ENCODE results near the gene MCCC2.
"Not testable (repeated sequence)": the region's sequence is repeated elsewhere in the genome, so short reads cannot be mapped to it uniquely, and the experiment has no call there.

MCCC2 gene

GRCh38 chr5:71589903-71590302 lies 2.8 kb downstream of the MCCC2 start:
- intact Hi-C loops (cut with DNase I) = no loop called here
- DNase-seq = no peak

GRCh38 chr5:71591100-71591499 lies 4.0 kb downstream of the MCCC2 start:
- no peak for DNase-seq
- intact Hi-C loops (cut with DNase I) = no loop called here

GRCh38 chr5:71596169-71596568 lies 9.0 kb downstream of the MCCC2 start:
- DNase-seq = no peak
- intact Hi-C loops (cut with DNase I) = no loop called here

DNA sequence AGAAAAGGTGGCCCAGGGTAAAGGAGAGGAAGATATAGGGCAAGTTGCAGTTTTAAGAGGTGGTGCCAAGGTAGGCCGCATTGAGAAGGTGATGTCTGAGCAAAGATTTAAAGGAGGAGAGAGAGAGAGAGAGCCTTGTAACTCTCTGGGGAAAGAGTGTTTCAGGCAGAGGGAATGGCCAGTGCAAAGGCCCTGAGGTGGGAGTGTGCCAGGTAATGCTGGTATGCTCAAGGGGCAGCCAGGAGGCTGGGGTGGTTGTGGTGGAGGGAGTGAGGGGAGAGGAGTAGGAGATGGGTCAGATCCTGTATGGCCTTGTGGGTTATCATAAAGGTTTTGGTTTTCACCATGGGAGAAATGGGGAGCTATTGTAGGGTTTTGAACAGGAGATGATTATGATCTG lies 9.9 kb downstream of the MCCC2 start:
- intact Hi-C loops (cut with DNase I) = no loop called here
- DNase-seq = no peak

GRCh38 chr5:71600783-71601182 lies 13.6 kb downstream of the MCCC2 start:
- DNase-seq = no peak
- intact Hi-C loops (cut with DNase I) = no loop called here

DNA sequence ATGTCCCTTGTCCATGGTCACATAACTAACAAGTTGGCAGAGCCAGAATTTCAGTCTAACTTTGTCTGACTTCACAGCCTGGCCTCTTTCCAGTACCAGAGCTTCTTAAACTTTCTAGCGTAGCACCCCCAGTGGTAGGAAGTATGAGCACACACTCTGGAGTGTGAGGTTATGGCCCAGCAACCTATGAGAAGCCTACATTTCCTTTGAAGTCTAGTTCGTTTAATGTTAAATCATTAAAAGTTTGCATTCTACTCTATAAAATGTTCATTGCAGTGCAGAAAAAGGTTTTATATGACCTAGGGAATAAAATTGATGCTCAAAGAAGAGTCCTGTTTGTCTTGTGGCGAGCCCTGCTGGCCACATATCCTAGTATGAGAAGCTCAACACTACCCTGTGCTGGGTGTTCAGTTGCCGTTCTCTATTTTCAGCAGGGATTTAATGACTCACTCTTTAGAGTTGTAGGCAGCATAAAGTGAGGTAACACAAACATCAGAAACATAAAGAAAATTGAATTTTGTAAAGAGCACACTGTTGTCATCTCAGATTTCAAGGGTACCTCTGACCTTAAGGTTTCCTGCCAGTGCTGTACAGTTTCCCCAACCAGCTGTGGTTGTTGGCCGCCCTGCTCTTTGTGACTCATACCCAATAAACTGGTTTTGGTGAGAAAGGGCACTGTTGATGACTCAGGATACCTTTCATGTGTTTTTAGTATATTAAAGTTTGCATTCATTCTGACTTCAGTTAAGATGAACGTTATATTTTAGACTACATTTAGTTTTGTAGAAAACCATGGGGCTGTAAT lies 14.3 kb downstream of the MCCC2 start:
- intact Hi-C loops (cut with DNase I) = no loop called here
- DNase-seq = peak in 19 of 42 donors; percentile 13 to 71 (median 39)

- intact Hi-C loops (cut with DNase I); DNase-seq: not testable (repeated sequence)
Measured at GRCh38 chr5:71609916-71610315, 22.8 kb downstream of the MCCC2 start.

DNA sequence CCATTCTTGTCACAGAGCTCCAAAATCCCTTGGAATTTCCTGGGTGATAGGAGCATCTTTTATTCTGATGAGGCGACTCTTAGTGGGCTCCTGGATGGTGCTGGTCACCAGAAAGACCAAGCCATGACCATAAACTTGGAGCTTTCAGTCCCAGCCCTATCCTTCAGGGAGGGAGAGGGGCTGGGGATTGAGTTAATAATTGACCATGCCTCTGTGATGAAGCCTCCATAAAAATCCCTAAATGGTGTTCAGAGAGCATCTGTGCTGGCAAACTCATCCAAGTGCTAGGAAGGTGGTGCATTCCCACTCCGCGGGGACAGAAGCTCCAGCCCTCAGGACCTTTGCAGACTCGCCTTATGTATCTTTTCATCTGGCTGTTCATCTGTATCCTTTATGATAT lies 28.7 kb downstream of the MCCC2 start:
- intact Hi-C loops (cut with DNase I) = no loop called here
- no peak for DNase-seq

DNA sequence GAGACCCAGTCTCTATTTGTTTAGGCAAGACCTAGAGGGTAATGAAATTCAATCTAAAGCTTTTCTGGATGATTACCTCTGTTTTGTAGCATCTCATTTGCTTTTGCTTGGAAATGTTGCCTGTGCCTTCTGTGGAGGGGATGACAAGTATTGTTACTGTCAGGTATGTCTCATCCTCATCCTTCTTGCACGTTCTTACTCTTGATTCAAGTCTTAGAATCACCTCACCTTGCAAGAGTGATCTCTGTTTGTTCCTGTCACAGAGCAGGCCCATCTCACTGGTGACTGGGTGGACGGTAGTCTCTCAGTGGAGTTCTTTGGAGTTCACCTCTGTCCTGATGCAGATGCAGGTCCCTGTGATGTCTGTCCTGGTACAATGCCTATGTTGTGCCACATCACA lies 33.5 kb downstream of the MCCC2 start:
- intact Hi-C loops (cut with DNase I) = no loop called here
- DNase-seq = no peak

- intact Hi-C loops (cut with DNase I) = no loop called here
- peak in 34 of 42 donors; percentile 7 to 77 (median 36) for DNase-seq
Measured at GRCh38 chr5:71621268-71621667, 34.1 kb downstream of the MCCC2 start.

- intact Hi-C loops (cut with DNase I) = no loop called here
- DNase-seq = no peak
Measured at GRCh38 chr5:71621741-71622140, 34.6 kb downstream of the MCCC2 start.

- DNase-seq = peak in 21 of 42 donors; percentile 4 to 65 (median 25)
- intact Hi-C loops (cut with DNase I) = no loop called here
Measured at GRCh38 chr5:71623221-71623794, 36.2 kb downstream of the MCCC2 start.

DNA sequence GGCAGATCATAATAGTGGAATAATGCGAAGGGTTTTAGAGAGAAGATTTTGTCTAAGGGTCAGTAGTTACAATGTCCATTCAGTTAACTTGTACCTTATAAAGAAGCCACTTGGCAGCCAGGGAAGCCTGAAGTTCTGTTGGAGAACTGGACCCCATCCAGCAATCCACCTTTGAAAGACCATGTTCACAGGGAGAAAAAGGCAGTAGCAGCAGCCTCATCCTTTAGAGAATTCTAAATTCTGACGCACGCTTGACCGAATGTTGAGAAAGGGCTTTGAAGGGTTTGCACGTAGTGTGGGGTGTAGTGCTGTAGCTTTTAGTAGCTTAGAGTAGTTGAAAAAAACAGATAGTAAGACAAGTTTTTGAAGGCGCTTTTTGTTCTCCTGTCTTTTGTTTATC lies 42.8 kb downstream of the MCCC2 start:
- no peak for DNase-seq
- intact Hi-C loops (cut with DNase I) = no loop called here

GRCh38 chr5:71631070-71631469 lies 43.9 kb downstream of the MCCC2 start:
- intact Hi-C loops (cut with DNase I) = no loop called here
- DNase-seq = no peak

GRCh38 chr5:71632168-71632567 lies 45.0 kb downstream of the MCCC2 start:
- DNase-seq = no peak
- intact Hi-C loops (cut with DNase I) = no loop called here

DNA sequence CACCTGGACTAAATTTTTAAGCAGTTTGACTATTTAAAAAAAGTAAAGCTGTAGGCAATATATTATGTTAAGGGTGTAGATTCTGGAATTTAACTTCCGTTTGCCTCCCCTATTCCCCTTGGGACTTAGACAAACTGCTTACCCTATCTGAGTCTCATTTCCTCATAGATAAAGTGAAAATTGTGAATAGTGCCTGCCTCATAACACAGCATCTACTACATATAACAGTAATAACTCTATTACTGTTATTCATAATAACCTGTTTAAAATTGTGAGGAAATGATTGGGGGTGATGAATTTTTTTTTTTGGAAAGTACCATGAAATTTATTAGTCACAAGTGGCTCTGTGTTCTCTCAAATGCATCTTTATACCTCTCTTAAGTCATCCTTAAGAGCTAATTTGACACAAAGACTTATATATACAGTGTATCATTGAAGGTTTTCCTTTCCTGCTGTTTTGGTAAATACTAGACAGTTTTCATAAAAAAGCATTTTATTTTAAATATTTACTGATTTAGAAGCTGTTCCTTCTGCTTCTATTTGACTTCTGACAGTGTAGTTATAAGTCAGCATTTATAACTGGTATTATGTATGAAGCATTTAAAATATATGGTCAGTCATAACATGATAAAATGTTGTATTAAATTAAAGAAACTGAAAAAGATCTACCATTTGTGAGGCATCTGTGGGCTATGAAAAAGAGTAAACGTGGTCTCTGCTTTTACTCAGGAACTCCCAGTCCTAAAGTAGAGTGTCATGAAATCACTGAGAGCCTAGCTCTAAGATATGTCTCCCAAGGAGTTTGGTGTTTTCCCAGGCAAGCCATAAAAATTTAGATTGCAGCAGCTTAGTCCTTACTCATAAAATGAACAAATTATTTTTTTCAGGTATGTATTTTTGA lies 46.4 kb downstream of the MCCC2 start:
- DNase-seq = no peak
- intact Hi-C loops (cut with DNase I) = no loop called here

DNA sequence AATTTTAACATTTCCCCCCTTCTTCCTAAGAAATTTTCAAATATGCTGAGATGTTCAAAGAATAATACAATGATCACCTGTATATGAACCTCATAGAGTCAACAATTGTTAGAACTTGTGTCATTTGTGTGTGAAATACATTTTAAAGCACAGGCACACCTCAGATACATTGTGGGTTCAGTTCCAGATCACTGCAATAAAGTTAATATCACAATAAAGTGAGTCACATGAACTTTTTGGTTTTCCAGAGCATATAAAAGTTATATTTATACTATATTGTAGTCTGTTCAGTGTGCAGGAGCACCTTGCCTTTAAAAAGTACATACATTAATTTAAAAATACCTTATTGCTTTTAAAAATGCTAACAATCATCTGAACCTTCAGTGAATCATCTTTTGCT lies 50.0 kb downstream of the MCCC2 start:
- no peak for DNase-seq
- intact Hi-C loops (cut with DNase I) = no loop called here

GRCh38 chr5:71640408-71640807 lies 53.3 kb downstream of the MCCC2 start:
- intact Hi-C loops (cut with DNase I) = no loop called here
- DNase-seq = no peak

DNA sequence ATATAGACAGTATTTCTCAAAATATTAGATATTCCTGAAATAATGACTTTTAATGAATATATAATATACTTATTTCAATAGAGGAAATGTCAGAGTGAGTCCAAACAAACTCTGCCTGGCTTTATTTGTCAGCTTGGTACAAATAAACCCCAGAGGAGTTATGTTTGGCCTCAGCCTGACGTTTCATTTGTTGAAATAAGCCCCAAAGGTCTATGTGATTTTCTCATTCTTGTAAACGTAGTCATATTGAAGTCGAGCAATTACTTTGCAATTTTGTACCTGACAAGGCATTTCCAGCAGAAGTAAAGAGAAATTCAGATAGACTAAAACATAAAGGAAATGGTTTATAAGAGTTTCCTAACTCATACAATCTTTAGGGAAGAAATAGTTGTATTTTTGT lies 57.9 kb downstream of the MCCC2 start:
- DNase-seq = no peak
- intact Hi-C loops (cut with DNase I) = no loop called here

DNA sequence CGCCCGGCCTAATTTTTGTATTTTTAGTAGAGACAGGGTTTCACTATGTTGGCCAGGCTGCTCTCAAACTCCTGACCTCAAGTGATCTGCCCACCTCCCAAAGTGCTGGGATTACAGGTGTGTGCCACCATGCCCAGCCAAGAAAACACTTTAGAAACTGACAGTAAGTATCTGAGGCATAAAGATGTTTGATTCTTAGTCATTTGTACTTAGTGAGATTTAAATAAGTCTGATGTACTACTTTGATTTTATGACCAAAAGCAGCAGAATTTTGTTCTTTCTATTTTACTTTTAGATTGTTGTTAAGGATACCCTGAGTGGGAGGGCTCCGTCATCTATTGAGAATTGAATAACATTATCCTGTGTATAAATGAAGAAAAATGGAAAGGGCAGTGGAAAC lies 63.8 kb downstream of the MCCC2 start:
- intact Hi-C loops (cut with DNase I) = not testable (repeated sequence)

More for the DNA sequence above, 63.8 kb downstream of the MCCC2 start:
- DNase-seq = not testable (repeated sequence)

Measured in head of caudate nucleus (tissue), 42 donors.